ENCODE data around the gene NUDT19.

- no peak for TF ChIP-seq CTCF (IDR thresholded peaks at IDR 0.05; ENCODE audit: low read depth, low read length, missing input control)
- TF ChIP-seq HNF4A (conservative IDR thresholded peaks at IDR 0.05): no peak
- no peak for TF ChIP-seq EGR1 (IDR thresholded peaks at IDR 0.05; ENCODE audit: low read depth in 2 of 2)
- TF ChIP-seq SP1 (IDR thresholded peaks at IDR 0.05): no peak
- TF ChIP-seq REST (IDR thresholded peaks at IDR 0.05): no peak
- TF ChIP-seq ZBTB33 (IDR thresholded peaks at IDR 0.05): no peak
- no peak for TF ChIP-seq ATF3 (IDR thresholded peaks at IDR 0.05)
Measured at GRCh38 chr19:32719611-32720059, 28.0 kb downstream of the NUDT19 start, which contains the start of gene TDRD12.

Measured in liver (tissue), 3 donors.